Measurements from ENCODE around the gene UBE4B.
"Not testable (repeated sequence)": the region's sequence is repeated elsewhere in the genome, so short reads cannot be mapped to it uniquely, and the experiment has no call there.

Gene UBE4B

DNA sequence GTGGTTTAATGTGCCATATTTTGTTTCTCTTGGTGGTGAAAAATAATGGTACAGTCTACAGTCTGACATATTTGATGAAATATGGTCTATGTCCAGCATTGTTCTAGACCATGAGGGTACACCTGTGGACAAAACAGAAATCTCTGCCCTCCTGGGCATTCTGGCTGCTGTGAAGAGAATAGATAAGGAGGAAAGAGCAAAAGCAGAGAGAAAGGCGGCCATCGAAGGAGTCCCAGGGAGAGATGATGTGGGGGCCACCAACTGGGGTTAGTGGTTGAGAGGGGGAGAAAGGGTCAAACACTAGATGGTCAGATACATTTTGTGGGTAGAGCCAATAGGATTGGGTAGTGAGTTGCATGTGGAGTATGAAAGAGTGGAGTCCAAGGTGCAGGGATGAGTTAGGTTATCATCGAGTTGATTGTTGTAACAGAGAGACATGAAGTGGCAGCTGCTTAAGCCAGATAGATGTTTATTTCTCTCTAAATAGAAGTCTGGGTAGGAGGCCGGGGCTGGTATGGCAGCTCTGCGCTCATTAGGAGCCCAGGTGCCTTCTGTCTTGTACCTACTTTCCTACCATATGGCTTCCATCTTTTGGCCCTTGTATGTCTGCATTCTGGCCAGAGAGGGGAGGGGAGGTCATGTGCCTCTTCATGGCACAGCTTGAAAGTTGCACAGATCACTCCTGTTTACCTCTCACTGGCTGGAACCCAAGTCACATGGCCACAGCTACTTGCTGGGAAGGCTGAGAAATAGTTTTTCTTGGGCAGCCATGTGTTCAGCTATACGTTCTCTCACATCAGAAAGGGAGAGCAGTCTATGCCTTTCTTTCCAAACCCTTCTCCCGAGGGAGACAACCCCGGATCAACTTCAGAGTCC, 13.0 kb downstream of the UBE4B start:
- no peak for DNase-seq

DNA sequence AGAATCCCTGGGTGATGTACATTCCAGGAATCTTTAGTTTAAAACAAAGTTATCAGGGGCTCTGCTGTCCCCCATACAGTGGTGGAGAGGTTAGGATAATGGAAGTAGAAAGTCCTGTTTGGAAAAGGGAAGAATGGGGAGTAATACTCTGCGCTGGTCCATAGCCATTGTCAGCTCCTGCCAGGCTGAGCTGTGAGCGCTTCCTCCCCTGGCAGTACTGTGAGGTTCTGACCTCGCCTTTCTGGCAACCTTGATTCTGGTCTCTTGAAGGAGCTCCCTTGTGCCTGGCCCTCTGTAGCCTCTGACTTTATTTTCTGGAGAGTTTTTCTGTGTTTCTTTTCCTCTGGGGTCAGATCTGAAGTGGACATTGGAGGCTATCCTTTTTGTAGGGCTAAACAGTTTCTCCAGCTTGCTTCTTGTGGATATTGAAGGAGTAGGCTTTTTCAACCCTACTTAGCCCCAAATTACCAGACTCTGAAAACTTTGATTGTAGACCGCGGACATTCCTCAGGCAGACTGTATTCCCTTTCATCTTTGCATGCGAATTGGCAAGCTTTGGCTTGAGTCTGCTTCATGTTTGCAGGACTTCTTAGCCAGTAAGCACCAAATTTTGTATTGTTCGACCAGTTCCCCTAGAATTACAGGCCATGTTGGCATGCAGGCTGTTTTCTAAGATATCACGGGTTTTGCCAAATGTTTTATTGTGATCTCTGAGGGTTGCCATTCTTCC, 13.8 kb downstream of the UBE4B start:
- DNase-seq: no peak

DNA sequence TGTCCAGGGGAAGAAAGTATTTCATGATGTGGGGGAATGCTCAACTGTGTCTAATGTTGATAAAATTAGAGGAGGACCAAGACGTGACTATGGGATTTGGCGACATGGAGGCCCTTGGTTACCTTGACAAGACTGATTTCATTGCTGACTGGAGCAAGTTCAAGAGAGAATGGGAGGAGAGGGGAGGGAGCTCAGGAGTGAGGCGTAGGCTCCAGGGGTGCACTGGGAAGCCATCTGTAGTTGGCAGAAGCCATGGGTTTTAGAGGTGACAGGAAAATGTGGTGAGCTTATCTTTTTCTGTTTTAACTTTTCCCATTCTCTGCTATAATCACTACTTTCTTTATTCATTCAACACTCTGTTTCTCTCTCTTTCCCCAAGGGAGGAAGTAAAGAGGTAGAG, 15.8 kb downstream of the UBE4B start:
- no peak for DNase-seq

DNA sequence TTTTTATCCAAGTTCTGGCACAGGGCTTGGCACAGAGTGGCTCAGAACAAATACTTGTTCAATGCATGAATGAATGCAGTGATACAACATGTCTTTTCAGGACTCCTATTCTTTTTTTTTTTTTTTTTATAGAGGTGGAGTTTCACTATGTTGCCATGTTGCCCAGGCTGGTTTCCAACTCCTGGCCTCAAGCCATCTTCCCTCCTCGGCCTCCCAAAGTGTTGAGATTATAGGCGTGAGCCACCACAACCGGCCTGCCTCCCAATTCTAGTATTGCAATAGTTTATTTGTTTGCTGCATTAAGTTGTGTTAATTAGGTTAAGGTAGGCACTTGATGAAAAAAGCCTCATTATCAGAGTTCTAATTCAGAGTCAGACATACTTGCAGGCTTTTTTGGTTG, 17.9 kb downstream of the UBE4B start:
- DNase-seq: no peak

DNA sequence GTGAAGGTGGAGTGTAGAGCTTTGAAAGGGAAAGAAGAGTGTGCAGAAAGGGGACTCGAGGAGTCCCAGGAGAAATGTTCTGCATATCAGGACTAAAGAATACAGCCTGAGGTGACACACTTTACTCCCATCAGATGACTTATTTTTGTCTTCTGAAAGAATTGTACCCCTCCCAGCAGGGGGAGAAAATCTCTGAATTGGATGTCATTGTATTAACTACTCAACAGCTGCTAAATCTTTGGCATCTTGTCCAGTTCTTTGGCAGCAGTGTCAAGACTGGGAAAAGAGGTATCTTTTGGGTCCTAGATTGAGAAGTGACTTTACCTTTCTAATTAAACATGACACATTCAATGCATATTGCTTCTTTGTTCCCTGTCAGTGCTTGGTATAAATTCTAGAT, 18.9 kb downstream of the UBE4B start:
- DNase-seq: no peak

DNA sequence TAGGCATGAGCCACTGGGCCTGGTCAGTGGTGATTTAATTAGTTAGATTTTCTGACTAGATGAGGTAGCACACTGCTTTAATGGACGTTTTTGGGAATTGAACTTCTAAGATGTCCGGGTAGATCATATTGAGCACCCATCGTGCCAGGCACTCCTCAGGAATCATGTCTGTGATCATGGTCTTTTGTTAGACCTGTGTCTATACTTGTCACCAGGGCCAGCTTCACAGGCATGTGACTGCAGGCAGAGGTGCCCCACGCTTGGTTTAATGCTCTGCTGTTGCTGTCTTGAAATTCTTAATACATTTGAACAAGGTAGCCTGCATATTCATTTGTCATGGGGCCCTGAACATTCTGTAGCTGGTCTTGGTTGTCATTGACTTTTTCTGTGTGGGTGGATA, 19.6 kb downstream of the UBE4B start:
- DNase-seq: no peak

DNA sequence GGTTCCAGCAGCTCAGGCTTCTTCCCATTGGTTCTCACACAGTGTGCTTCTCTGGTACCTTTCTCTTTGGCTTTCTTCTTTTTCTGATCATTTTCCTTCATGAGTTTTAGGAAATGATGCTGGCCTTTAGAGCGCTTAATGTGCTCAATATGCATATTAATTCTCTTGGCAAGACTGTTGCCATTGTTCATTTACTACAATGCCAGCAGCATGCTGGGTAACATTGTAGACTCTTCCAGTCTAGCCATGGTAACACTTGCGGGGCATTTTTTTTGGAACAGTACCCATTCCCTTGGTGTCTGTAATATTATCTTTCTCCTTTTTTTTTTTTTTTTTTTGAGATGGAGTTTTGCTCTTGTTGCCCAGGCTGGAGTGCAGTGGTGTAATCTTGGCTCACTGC, 21.7 kb downstream of the UBE4B start:
- DNase-seq: no peak

DNA sequence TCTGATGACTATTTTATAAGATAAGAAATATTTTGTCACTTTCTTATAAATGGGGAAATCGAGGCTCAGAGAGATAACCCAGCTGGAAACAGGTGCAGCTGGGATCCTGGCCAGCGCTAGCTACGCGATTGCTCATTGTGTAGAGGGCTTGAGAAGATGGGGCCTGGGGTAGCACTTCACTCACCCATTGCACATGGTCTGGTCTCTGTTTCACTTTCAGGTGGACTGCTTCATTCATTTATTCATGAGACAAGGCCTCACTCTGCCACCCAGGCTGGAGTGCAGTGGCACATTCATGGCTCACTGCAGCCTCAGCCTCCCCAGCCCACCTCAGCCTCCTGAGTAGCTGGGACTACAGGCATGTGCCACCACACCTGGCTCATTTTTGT, 23.8 kb downstream of the UBE4B start:
- no peak for DNase-seq

DNA sequence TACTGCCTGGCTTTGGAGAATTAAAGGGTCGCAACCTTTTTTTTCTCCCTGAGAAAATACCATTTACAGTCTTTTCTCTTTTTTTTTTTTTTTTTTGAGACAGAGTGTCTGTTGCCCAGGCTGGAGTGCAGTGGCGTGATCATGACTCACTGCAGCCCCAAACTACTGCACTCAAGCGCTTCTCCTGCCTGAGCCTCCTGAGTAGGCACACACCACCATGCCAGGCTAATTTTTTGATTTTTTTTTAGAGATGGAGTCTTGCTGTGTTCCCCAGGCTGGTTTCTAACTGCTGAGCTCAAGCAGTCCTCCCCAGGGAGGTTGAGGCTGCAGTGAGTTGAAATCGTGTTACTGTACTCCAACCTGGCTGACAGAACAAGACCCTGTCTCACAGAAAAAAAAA, 24.6 kb downstream of the UBE4B start:
- DNase-seq: no peak

DNA sequence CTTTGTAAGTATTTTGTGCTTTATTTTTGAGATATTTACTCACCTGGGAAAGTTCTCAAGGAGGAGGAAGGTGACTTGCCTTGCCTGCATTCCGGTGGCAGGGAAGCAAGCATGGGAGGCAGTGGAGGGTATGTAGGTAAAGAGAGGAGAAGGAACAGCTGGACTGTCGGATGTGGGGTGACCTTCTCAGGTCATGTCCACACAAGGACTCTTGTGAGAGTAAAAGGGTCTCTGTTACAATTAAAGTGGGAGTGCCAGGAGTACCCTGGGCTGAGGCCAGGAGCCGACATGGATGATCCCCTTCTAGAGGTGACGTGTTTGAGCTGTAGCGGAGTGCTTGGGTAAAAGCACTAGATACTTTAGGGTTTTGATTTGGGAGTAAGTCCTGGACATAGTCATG, 25.0 kb downstream of the UBE4B start:
- DNase-seq: no peak

DNA sequence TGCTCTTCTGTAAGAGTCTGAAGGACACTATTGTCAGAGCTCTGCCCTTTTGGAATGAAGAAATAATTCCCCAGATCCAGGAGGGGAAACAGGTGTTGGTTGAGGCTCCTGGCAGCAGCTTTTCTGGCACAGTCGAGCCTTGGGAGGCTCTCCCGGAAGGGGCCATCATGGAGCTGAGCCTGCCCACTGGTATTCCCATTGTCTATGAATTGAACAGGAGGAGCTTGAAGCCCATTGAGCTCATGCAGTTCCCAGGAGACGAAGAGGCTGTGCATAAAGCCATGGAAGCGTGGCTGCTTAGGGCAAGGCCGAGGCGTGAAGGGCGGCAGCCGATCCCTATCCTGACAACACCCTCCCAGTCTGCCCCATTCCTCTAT, 26.6 kb downstream of the UBE4B start:
- no peak for DNase-seq

DNA sequence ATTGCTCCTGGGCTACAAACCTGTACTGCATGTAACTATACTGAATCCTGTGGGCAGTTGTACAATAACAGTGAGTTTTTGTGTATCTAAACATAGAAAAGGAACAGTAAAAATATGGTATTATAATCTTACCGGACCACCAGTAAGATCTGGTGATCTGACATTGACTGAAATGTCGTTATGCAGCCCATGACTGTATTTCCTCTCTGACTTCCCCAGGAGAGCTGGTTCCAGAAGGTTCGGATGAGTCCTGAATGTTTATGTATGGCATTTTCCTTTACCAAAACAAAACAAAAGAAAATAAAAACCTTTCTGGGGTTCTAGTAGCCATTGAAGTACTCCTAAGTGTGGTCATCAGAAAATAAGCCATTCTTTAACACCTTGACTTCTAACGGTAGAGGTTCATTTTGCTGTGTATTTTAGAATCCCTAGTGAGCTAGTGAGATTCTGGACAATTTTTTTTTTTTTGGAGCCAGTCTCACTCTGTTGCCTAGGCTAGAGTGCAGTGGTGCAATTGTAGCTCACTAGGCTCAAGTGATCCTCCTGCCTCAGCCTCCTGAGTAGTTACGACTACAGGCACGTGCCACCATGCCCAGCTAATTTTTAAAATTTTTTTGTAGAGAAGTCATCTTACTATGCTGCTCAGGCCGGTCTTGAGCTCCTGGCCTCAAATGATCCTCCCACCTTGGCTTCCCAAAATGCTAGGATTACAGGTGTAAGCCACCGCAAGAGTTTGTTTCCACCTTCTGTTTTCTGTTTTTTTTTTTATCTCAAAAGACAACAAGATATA, 27.7 kb downstream of the UBE4B start:
- no peak for DNase-seq

DNA sequence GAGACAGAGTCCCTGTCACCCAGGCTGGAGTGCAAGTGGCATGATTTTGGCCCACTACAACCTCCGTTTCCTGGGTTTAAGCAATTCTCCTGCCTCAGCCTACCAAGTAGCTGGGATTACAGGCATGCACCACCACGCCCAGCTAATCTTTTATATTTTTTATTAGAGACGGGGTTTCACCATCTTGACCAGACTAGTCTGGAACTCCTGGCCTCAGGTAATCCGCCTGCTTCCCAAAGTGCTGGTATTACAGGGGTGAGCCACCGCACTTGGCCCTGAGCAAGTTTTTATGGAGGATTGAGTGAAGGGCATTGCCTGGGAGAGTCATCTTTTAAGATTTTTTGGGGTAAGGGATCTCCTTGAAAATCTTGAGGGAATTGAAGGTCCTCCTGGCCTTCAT, 28.5 kb downstream of the UBE4B start:
- DNase-seq: no peak

DNA sequence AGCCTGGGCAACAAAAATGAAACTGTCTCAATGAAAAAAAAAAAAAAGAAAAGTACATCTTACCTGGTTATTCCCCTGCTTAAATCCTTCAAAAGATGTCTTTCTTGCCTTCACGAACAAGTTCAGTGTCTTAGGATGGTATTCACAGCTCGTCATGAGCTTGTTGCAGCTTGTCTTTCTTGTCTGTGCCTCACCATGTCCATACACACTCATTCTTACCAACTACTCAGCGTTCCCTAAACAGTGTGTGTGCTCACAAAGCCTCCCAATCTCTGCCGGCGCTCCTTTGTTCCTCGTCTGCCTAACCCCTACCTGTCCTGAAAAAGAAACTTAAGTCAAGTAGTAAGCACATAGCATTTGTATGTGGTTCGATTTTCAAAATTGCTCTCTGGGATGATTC, 31.1 kb downstream of the UBE4B start:
- DNase-seq: no peak

DNA sequence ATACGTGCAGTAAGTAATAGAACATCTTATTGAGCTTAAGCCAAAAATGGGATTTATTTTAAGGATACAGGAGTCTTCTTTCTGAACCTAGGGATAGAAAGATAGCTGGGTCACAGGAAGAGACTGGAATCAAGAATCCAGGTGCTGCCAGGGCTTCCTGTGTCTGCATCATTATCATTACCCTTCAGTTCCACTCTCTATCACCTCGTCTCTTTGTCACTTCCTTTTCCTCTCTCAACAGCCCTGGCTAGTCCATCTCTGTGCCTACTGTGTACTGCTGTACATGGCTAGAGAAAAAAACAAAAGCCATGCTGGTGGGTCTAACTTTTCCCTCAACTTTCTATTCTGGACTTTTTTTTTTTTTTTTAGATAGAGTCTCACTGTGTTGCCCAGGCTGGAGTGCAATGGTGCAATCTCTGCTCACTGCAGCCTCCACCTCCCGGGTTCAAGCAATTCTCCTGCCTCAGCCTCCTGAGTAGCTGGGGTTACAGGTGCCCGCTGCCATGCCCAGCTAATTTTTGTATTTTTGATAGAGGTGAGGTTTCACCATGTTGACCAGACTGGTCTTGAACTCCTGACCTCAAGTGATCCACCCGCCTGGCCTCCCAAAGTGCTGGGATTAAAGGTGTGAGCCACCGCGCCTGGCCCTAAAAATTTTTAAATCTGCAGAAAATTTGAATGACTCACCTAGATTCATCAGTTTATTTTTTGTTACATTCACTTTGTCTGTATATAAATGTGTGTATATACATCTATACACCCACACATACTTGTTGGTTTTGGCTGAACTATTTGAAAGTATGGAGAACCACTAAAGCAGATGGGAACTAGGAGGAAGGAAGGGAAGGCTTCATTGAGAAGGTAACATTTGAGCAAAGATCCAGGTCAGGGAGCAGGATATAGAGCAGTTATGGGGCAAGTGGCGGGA, 31.9 kb downstream of the UBE4B start:
- no peak for DNase-seq

DNA sequence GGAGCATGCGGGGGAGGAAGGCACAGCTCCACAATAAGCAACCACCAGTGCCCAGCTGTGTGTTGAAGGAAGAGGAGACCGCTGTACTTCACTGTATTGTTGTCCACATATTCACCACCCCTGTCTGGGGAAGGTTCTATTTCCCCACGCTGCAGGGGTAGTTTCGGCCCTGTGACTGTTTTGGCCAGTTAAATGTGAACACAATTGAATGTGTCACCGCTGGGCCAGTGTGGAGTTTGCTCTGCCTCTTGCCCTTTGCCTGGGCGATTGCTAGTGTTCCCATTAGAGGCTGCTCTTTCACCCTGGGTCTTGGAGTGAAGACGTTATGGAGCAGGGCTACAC, 32.6 kb downstream of the UBE4B start:
- no peak for DNase-seq

DNA sequence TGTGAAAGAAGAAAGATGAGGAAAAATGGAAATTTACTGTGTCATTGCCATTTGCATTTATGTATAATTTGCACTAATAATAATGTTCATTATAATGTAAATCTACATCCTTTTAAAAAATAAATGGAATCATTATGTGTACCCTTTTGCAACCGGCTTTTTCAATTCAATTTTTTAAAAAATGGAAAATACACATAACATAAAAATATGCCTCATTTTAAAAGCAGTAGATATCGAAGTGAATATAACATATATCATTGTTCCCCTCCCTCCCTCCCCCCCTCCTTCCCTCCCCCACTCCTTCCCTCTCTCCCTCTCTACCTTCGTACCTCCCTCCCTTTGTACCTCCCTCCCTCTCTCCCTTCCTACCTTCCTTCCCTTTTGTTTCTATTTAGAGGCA, 33.0 kb downstream of the UBE4B start:
- DNase-seq: no peak

DNA sequence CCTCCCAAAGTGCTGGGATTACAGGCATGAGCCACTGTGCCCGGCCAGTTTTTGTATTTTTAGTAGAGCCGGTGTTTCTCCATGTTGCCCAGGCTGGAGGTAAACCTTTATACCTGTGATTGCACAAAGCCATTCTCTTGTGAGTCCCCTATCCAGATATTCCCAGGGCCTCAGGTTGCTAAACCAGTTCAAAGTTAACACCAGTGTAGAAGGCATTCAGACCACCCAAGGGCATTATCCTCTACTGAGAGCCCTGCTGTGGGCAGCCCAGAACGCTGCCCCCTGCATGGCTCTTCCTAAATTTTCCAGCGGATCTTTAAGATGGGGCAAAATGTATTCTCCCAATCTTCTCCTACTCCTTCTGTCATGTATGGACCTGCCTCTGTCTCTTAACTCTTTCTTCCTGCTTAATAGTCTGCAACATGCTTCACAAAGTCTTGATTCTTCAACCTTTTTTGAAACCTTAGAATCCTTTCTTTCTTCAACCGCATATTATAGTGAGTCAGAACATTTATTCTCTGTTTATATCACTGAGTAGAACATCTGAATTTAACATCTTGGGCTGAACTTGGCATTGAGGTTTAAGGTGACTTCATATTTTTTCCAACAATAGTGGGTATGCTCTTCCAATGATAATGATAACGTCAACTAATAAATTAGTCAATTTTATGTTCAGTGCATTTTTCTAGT, 36.0 kb downstream of the UBE4B start:
- DNase-seq: no peak

DNA sequence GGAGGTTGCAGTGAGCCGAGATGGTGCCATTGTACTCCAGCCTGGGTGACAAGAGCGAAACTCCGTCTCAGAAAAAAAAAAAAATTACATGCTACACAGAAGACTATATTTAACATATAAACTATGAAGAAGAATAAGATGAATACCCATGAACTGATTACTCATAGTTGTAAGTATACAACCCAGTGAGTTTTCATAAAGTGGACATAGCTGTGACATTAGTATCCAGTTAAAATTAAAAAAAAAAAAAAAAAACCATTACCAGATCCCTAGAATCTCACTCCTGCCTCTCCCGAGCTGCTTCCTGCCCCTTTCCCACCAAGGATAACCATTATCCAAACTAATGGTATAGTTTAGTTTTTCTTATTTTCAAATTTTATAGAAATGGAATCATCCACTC, 37.4 kb downstream of the UBE4B start:
- no peak for DNase-seq

DNA sequence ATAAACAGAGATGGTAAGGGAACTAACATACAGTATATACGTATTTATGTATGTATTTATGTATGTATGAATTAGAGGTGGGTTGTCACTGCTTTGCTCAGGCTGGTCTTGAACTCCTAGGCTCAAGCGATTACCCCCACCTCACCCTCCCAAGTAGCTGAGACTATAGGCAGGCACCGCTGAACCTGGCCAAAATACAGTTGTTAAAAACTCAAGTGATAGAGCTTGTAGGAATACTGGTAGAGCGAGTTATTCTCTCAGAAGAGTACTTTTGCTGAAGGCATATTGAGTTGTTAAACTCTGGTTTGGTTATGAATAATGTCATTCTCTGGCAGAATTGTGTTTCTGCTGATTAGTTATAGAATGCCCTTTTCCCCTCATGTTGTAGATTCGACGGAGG, 38.9 kb downstream of the UBE4B start:
- DNase-seq: no peak

DNA sequence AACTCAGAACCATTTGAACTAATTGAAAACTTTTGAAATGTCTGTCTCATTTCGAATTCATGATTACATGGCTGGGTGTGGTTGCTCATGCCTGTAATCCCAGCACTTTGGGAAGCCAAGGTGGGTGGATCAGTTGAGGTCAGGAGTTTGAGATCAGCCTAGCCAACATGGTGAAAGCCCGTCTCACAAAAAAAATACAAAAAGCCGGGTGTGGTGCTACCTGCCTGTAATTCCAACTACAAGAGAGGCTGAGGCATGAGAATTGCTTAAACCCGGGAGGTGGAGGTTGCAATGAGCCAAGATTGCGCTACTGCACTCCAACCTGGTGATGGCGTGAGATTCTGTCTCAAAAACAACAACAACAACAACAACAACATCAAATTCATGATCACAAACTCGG, 40.6 kb downstream of the UBE4B start:
- DNase-seq: not testable (repeated sequence)

Data from activated CD4-positive, alpha-beta T cell treated with anti-CD3 and anti-CD28 coated beads for 48 hours (primary cell).